Measurements from ENCODE around the gene LETMD1. TPM values are rescaled to one million over a fixed set of nuclear protein-coding genes. Genes with fewer than 3 reads are reported as not detected.
A peak's percentile ranks its signal among the peaks of the same experiment; 100 is the strongest.

The LETMD1 gene
- total and polyA plus RNA-seq, 9 of the 15 experiments (the other 6 are each of a cell fraction or from before 2014, with no cell fraction given): 58.7 to 163 (median 75.4) TPM

DNA sequence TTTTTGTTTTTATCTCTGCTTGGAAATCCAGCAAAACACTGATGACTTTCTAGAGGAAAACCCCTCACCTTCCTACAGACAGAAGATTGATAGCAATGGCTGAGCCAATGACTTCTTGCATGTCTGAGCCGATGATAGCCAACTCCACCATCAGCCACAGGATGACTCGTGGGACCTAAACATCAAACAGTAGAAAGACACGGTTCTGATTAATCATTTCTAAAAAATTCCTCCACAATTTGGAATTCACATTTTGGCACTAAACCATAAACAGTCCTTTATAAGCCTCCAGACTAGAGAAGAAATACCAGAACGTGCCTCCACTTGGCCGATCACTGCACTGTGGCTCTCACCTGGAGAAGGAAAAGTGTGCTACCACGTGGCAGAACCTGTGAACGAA is 47.9 kb upstream of the LETMD1 start (continued):
- no peak for TF ChIP-seq THRAP3 (IDR thresholded peaks at IDR 0.05; ENCODE audit: borderline replicate concordance)
- TF ChIP-seq FOXK1 (CRISPR knock-in tag; IDR thresholded peaks at IDR 0.05; ENCODE audit: borderline replicate concordance): no peak

DNA sequence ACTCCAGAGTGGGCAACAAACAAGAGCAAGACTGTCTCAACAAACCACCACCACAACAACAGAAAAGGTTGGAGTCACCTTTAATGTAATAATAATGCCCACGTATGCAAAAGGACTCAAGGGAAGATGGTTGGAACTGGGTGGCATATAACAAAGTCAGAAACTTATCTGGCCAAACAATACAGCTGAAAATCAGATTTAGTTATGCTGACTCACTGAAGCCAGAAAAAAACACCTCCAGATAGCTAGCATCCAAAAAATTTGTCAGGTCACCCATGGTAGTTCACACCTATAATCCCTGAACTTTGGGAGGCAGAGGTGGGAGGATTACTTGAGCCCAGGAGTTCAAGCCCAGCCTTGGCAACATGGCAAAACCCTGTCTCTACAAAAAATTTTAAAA is 46.3 kb upstream of the LETMD1 start:
- WGBS (ENCODE audit: insufficient coverage, low coverage, missing lambda C conversion rate): 31% methylated on average over 1 of the region's 1 CpG
- Histone ChIP-seq H3K4me1 (replicated peaks in 1 of 2; ENCODE audit: control insufficient read depth in 2 of 2, insufficient read depth in 2 of 2, low read length in 2 of 2) (peaks cover 5 to 6% of the 10 kb centered on the region in 2 experiments; a peak in 3 of 5 replicates), H3K4me2 (ENCODE audit: insufficient read depth, low read length) (no peak overlapping the region), H4K20me1 (replicated peaks; ENCODE audit: control insufficient read depth, insufficient read depth, low read length) (no peaks in the 10 kb centered on the region), H3K9me3 (replicated peaks; ENCODE audit: control insufficient read depth, insufficient read depth, low read depth, low read length) (no peaks in the 10 kb centered on the region), H3K9ac (ENCODE audit: insufficient read depth in 1 of 2, low read depth in 2 of 2, low read length in 2 of 2) (no peak overlapping the region), H3K27me3 (ENCODE audit: control insufficient read depth in 2 of 2, insufficient read depth in 2 of 2, low read length in 2 of 2) (no peaks in the 10 kb centered on the region), H3K79me2 (ENCODE audit: control insufficient read depth, insufficient read depth, low read length) (no peaks in the 10 kb centered on the region; the same call in 2 of the 3 replicates), H3K27ac (ENCODE audit: extremely low read depth, low read depth, low read length) (no peak overlapping the region), H3K9me1 (ENCODE audit: control insufficient read depth, insufficient read depth, low read length) (no peaks in the 10 kb centered on the region), H3K4me3 (no peak overlapping the region), H3K36me3 (ENCODE audit: control insufficient read depth, insufficient read depth, low read length) (peaks cover 58% of the 10 kb centered on the region), H2AFZ (ENCODE audit: low read depth, low read length) (no peak overlapping the region)
- CTCF ChIA-PET (ENCODE audit: low intra/inter-chr PET ratio): no interaction called here
- ATAC-seq (peak; percentile 33), FAIRE-seq (peak; percentile 49), DNase-seq (ENCODE audit: extremely low read depth in 1 of 4, low spot score in 3 of 4) (no peak)
- BruUV-seq (replicated peaks): no TSS peak
- in situ Hi-C loops (cut with MboI) (no loop called here), intact Hi-C loops (cut with micrococcal nuclease) (no loop called here)
- POLR2A ChIA-PET: interaction anchor here (0.6 to 1.5 kb wide), 3 partner anchors 10 to 24 kb away, joined by 3 read pairs; no protein-coding TSS in a partner anchor
- TF ChIP-seq ZNF75A (CRISPR knock-in tag; IDR thresholded peaks at IDR 0.05): no peak
- TF ChIP-seq, protein P1, sequence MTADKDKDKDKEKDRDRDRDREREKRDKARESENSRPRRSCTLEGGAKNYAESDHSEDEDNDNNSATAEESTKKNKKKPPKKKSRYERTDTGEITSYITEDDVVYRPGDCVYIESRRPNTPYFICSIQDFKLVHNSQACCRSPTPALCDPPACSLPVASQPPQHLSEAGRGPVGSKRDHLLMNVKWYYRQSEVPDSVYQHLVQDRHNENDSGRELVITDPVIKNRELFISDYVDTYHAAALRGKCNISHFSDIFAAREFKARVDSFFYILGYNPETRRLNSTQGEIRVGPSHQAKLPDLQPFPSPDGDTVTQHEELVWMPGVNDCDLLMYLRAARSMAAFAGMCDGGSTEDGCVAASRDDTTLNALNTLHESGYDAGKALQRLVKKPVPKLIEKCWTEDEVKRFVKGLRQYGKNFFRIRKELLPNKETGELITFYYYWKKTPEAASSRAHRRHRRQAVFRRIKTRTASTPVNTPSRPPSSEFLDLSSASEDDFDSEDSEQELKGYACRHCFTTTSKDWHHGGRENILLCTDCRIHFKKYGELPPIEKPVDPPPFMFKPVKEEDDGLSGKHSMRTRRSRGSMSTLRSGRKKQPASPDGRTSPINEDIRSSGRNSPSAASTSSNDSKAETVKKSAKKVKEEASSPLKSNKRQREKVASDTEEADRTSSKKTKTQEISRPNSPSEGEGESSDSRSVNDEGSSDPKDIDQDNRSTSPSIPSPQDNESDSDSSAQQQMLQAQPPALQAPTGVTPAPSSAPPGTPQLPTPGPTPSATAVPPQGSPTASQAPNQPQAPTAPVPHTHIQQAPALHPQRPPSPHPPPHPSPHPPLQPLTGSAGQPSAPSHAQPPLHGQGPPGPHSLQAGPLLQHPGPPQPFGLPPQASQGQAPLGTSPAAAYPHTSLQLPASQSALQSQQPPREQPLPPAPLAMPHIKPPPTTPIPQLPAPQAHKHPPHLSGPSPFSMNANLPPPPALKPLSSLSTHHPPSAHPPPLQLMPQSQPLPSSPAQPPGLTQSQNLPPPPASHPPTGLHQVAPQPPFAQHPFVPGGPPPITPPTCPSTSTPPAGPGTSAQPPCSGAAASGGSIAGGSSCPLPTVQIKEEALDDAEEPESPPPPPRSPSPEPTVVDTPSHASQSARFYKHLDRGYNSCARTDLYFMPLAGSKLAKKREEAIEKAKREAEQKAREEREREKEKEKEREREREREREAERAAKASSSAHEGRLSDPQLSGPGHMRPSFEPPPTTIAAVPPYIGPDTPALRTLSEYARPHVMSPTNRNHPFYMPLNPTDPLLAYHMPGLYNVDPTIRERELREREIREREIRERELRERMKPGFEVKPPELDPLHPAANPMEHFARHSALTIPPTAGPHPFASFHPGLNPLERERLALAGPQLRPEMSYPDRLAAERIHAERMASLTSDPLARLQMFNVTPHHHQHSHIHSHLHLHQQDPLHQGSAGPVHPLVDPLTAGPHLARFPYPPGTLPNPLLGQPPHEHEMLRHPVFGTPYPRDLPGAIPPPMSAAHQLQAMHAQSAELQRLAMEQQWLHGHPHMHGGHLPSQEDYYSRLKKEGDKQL (CRISPR knock-in tag; IDR thresholded peaks at IDR 0.05; ENCODE audit: borderline replicate concordance): no peak
- TF ChIP-seq NFIX (CRISPR knock-in tag; IDR thresholded peaks at IDR 0.05; ENCODE audit: low read depth): no peak
- no peak for TF ChIP-seq SREBF2 (CRISPR knock-in tag; IDR thresholded peaks at IDR 0.05)
- TF ChIP-seq NFE2 (IDR thresholded peaks at IDR 0.05; ENCODE audit: low read depth): peak; percentile 78
- TF ChIP-seq ZNF165 (CRISPR knock-in tag; IDR thresholded peaks at IDR 0.05; ENCODE audit: borderline replicate concordance): no peak
- peak; percentile 83 for TF ChIP-seq ZNF316 (IDR thresholded peaks at IDR 0.05)
- no peak for TF ChIP-seq RBM39 (optimal IDR thresholded peaks at IDR 0.05; ENCODE audit: low read depth, low read length)
- no peak for TF ChIP-seq EHMT2 (IDR thresholded peaks at IDR 0.05)
- peak; percentile 84 for TF ChIP-seq MAFG (tag; conservative IDR thresholded peaks at IDR 0.05)
- no peak for TF ChIP-seq FOSL1 (tag; conservative IDR thresholded peaks at IDR 0.05)
- TF ChIP-seq ARID1B (IDR thresholded peaks at IDR 0.05): peak; percentile 59
- no peak for TF ChIP-seq RBM17 (IDR thresholded peaks at IDR 0.05; ENCODE audit: borderline replicate concordance, low read depth, low read length)
- no peak for TF ChIP-seq HCFC1 (IDR thresholded peaks at IDR 0.05; ENCODE audit: low read depth, low read length)
- TF ChIP-seq PHF8 (IDR thresholded peaks at IDR 0.05; ENCODE audit: borderline replicate concordance, low read length): no peak
- no peak for TF ChIP-seq CHCHD3 (CRISPR knock-in tag; IDR thresholded peaks at IDR 0.05)
- no peak for TF ChIP-seq POLR2H (tag; IDR thresholded peaks at IDR 0.05; ENCODE audit: low read depth)
- no peak for TF ChIP-seq SMARCC2 (IDR thresholded peaks at IDR 0.05; ENCODE audit: low read depth)

Data from K562 (cell line).